Psoas muscle (tissue), 8 donors: ENCODE data around the gene TSPAN9. TPM values are rescaled to one million over a fixed set of nuclear protein-coding genes. Genes with fewer than 3 reads are reported as not detected.
A peak's percentile ranks its signal among the peaks of the same experiment; 100 is the strongest.

Source experiments
- ATAC-seq, 4 donors: fragments of 200-7000 bp; cut with Tn5 transposase; one replicate each; pipeline ENCODE4 v1.9.1; 2020; ENCODE audit warnings: moderate library complexity in 3 of 4, mild to moderate bottlenecking in 2 of 4
- DNase-seq, 2 donors: peaks; one replicate each; pipeline ENCODE4 v3.0.0-alpha.2; 2020
- H3K27ac ChIP-seq: fragments of 200-600 bp; one replicate; pipeline ENCODE4 v1.8.0; 2022
- H3K27me3 ChIP-seq, 3 donors: fragments of 200-600 bp in 1 of 3; one replicate each; pipeline versions ENCODE4 v1.6.1 to v1.8.0; 2013 to 2022; ENCODE audit warnings: low read length in 2 of 3, mild to moderate bottlenecking in 2 of 3, moderate library complexity in 1 of 3; ENCODE audit not compliant: insufficient read depth in 3 of 3
- H3K36me3 ChIP-seq, 2 donors: fragments of 200-600 bp in 1 of 2; one replicate each; pipeline versions ENCODE4 v1.6.1 to v1.8.0; 2013 to 2022; ENCODE audit warnings: low read depth in 1 of 2, mild to moderate bottlenecking in 1 of 2, moderate library complexity in 1 of 2; ENCODE audit not compliant: insufficient read depth in 1 of 2
- H3K4me1 ChIP-seq: fragments of 200-600 bp; one replicate; pipeline ENCODE4 v1.8.0; 2022
- H3K4me3 ChIP-seq: fragments of 200-600 bp; one replicate; pipeline ENCODE4 v1.8.0; 2022; ENCODE audit warnings: mild to moderate bottlenecking
- H3K9me3 ChIP-seq: fragments of 200-600 bp; one replicate; pipeline ENCODE4 v1.8.0; 2022
- WGBS, 3 donors: extraction: QIAGEN DNeasy Blood & Tissue Kit; methylation state at CpG; one replicate each; pipeline versions ENCODE4 v1.1.6 to v1.1.7; 2013; 5-methylcytosine and 5-hydroxymethylcytosine counted together
- intact Hi-C, 2 donors: fragments of 100-400 bp; cut with DNase I; formaldehyde crosslinking; loops; one replicate each; pipeline versions ENCODE4 v1.11.0 to v1.14.2; 2022
- polyA plus RNA-seq, 3 donors: library from polyadenylated mRNA; stranded (reverse); fragments of 200-250 nt; gene quantifications; one replicate each; pipeline ENCODE4 v1.2.3, GENCODE V29; 2013
- total RNA-seq, 4 donors: library from RNA; stranded (reverse); fragmentation: NEBNext Ultra II Directional in 2 of 4; extraction: Animal tissue kit (Norgen Biotek cat#: 25700) in 2 of 4; gene quantifications; one replicate each; pipeline versions ENCODE4 v1.2.1 to v1.2.4, GENCODE V29; 2021 to 2023
- TF ChIP-seq, protein P1 (sequence below): fragments of 200-600 bp; IDR thresholded peaks from one replicate; pipeline ENCODE4 v1.8.0; 2022; ENCODE audit warnings: antibody characterized with exemption
- donor health status: healthy with polysubstance abuse.
- donor health status: DM: no; HTN: no; CAD: no; lungs with moderate emphysema.
- donor health status: Bipolar disorder and iron deficiency.
- donor health status: healthy.
- donor health status: DM: yes; HTN: yes; CAD: no.
- donor health status: DM: no; HTN: no; CAD: no.
- donor health status: DM: no; HTN: no; CAD: no.
- donor health status: DM: yes; HTN: yes; CAD: no.

The TSPAN9 gene
- total and polyA plus RNA-seq, 7 donors: 6.4 to 28.0 (median 11.6) TPM

DNA sequence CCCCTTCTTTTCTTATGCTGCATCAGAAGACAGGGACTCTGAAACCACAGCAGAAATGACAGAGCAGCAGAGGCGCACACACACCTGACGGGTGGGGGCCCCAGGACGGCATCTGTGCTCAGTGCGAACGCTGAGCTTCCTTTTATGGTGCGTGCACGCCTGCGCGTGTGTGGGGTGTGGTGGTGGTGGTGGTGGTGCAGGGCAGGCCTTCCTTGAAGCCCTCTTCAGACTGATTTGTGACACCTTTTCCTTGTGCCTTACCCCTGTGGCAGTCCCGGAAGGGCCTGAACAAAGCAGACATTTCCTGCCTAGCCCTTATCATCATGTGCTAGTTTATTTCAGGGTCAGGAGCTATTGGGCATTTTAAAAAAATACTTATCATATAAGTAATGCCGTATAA is 75.7 kb downstream of the TSPAN9 start:
- H3K27ac ChIP-seq: no peak overlapping the region
- H3K9me3 ChIP-seq: no peaks in the 10 kb centered on the region
- no peak overlapping the region for H3K4me3 ChIP-seq
- 75 to 92% (median 85%) methylated on average over 11 of the region's 11 CpGs for WGBS, 3 donors
- intact Hi-C loops: no loop called here
- peaks cover 30% of the 10 kb centered on the region for H3K4me1 ChIP-seq
- DNase-seq (peak in 1 of 2 donors; percentile 48), ATAC-seq (peak in 1 of 4 donors; percentile 22)
- TF ChIP-seq, protein P1, sequence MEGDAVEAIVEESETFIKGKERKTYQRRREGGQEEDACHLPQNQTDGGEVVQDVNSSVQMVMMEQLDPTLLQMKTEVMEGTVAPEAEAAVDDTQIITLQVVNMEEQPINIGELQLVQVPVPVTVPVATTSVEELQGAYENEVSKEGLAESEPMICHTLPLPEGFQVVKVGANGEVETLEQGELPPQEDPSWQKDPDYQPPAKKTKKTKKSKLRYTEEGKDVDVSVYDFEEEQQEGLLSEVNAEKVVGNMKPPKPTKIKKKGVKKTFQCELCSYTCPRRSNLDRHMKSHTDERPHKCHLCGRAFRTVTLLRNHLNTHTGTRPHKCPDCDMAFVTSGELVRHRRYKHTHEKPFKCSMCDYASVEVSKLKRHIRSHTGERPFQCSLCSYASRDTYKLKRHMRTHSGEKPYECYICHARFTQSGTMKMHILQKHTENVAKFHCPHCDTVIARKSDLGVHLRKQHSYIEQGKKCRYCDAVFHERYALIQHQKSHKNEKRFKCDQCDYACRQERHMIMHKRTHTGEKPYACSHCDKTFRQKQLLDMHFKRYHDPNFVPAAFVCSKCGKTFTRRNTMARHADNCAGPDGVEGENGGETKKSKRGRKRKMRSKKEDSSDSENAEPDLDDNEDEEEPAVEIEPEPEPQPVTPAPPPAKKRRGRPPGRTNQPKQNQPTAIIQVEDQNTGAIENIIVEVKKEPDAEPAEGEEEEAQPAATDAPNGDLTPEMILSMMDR: no peak
- no peaks in the 10 kb centered on the region for H3K36me3 ChIP-seq
- H3K27me3 ChIP-seq: no peaks in the 10 kb centered on the region

DNA sequence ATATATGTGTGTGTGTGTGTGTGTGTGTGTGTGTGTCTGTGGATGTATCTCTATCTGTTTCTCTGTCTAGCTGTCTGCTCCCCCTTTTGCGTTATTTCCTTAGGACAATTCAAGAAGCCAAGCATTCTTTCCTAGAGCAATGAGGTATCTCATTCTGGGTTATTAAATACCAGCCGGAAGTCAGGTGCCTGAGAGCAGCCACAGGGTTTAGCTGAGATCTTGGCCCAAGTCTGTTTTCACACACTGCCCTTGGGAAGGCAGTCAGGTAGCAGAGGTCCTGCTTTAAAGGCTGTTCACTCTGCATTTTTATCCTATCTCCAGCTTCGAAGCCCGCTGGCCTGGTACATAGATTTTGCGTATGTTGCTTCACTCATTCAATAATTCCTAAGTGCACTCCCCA is 76.8 kb downstream of the TSPAN9 start:
- DNase-seq (peak in 1 of 2 donors; percentile 5), ATAC-seq (no peak)
- no peaks in the 10 kb centered on the region for H3K9me3 ChIP-seq
- no peaks in the 10 kb centered on the region for H3K36me3 ChIP-seq
- TF ChIP-seq, protein P1: no peak
- H3K4me3 ChIP-seq: no peak overlapping the region
- intact Hi-C loops: no loop called here
- WGBS, 3 donors: 66 to 78% (median 73%) methylated on average over 5 of the region's 5 CpGs
- H3K27me3 ChIP-seq: no peaks in the 10 kb centered on the region
- peaks cover 20% of the 10 kb centered on the region for H3K4me1 ChIP-seq
- H3K27ac ChIP-seq: no peak overlapping the region

DNA sequence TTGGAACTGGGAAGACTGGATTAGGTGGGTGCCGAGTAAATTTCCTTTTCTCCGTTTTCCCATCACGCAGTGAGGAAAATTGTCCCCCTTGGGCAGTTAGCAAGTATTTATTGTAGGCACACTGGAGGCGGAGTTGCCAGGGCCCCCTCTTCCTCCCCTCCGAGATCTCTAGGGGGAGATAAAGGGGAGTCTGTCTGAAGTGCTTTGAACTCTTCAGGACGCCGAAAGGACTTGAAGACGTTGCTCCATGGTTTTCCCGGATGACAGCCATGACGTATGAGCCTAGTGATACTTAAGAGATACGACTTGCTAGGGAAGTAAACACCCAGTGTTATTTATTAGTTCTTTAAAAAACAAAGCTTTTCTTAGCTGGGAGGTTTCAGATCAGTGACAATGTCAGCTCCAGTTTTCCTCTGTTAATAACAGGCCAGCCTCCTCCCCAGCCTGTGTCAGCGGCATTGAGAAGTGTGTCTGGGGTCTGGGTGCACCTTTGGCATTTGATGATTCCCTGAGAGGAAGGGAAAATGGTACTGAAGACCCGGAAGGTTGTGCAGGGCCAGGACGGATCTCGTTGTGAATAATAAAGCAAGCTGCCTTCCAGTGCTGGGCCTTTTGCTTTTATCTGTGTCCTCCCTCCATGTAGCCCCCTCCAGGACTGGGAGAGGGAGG is 78.7 kb downstream of the TSPAN9 start:
- ATAC-seq (no peak), DNase-seq (peak in 1 of 2 donors; percentile 12)
- Histone ChIP-seq H3K4me1 (peaks cover 16% of the 10 kb centered on the region), H3K9me3 (no peaks in the 10 kb centered on the region), H3K36me3 (no peaks in the 10 kb centered on the region), H3K4me3 (no peak overlapping the region), H3K27ac (no peak overlapping the region), H3K27me3 (no peaks in the 10 kb centered on the region)
- 78 to 81% (median 80%) methylated on average over 15 of the region's 15 CpGs for WGBS, 3 donors
- TF ChIP-seq, protein P1: no peak
- intact Hi-C loops: loop anchor here in 1 of 2 donors (5.0 kb wide), 1 partner anchor 46 kb away; no protein-coding TSS in a partner anchor

DNA sequence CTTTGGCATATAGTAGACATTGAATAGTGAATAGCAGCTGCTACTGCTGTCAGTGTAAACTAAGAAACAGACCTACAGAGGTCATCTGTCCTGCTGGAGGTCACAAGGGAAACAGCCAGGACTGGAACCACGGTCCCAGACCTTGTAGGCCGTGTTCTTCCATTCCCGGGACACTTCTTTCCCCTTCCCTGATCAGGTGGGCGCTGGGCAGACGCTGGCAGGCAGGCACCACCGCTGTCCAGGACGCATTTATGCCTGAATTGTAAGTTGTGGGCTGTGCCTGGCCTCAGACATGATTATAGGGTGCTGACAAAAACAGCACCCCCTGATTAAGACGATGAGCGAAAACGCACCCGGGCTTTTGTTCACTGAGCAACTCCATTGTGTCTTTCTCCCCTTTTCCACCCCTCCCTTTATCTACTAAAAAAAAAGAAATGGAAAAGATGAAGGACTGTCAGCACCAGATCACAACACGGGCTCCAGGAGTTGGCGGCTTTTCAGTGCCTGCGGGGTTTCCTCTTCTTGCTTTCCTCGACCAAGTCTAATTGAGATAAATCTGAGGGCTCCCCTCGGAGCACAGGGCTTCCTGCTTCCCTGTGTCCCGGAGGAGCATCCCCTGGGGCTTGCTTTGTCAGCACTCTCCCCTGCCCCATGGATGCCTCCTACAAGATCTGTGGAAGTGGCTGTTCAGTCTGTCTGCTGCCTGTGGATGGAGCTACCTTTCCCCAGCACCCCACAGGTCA is 80.6 kb downstream of the TSPAN9 start:
- WGBS, 3 donors: 78 to 88% (median 84%) methylated on average over 17 of the region's 17 CpGs
- no peaks in the 10 kb centered on the region for H3K9me3 ChIP-seq
- no peak for ATAC-seq
- peak in 1 of 2 donors; percentile 26 for DNase-seq
- no peaks in the 10 kb centered on the region for H3K36me3 ChIP-seq
- H3K4me1 ChIP-seq: peaks cover 5% of the 10 kb centered on the region
- no peak overlapping the region for H3K27ac ChIP-seq
- H3K27me3 ChIP-seq: no peaks in the 10 kb centered on the region
- H3K4me3 ChIP-seq: no peak overlapping the region
- TF ChIP-seq, protein P1: no peak
- intact Hi-C loops: loop anchor here in 1 of 2 donors (5.0 kb wide), 1 partner anchor 45 kb away; no protein-coding TSS in a partner anchor
